Cardiac muscle cell (in vitro differentiated cells and primary cell): ENCODE measurements around the gene EFNA5. TPM values are rescaled to one million over a fixed set of nuclear protein-coding genes. Genes with fewer than 3 reads are reported as not detected.

Source experiments
- DNase-seq, 2 donors: peaks; one replicate each; pipeline versions ENCODE4 v3.0.0 to v3.0.0-alpha.2; 2010 to 2017; ENCODE audit warnings: low read depth in 1 of 2, low spot score in 1 of 2
- H3K27ac ChIP-seq: fragments of 200-600 bp; sonication (generic); 2 replicates; pipeline ENCODE4 v1.5.1; 2016
- H3K27me3 ChIP-seq: fragments of 200-600 bp; sonication (generic); 2 replicates; pipeline ENCODE4 v1.6.0; 2016; ENCODE audit warnings: control low read depth
- H3K36me3 ChIP-seq: fragments of 200-600 bp; sonication (generic); 2 replicates; pipeline ENCODE4 v1.5.1; 2016; ENCODE audit warnings: control low read depth
- H3K4me1 ChIP-seq: fragments of 200-600 bp; sonication (generic); 2 replicates; pipeline ENCODE4 v1.8.1; 2017; ENCODE audit warnings: low read depth, mild to moderate bottlenecking, mixed run types
- H3K4me3 ChIP-seq: fragments of 200-600 bp; sonication (generic); 2 replicates; pipeline ENCODE4 v1.5.1; 2016; ENCODE audit warnings: mild to moderate bottlenecking
- H3K9me3 ChIP-seq: fragments of 200-600 bp; sonication (generic); 2 replicates; pipeline ENCODE4 v1.5.1; 2017; ENCODE audit warnings: low read depth, mild to moderate bottlenecking, control low read depth
- polyA plus RNA-seq: library from polyadenylated mRNA; unstranded; fragments of >200 nt; fragmentation: Nextera tagmentation; extraction: Ambion mirVana; gene quantifications from 2 replicates; pipeline ENCODE4 v1.2.1, GENCODE V29; 2016
- total RNA-seq: library from RNA; depleted of rRNA; stranded (reverse); fragments of >200 nt; gene quantifications from 2 replicates; pipeline ENCODE4 v1.2.3, GENCODE V29; 2016
- TF ChIP-seq, protein P1 (sequence below): IDR thresholded peaks from 2 replicates; pipeline ENCODE4 v1.5.1; 2012; ENCODE audit warnings: low read depth, mild to moderate bottlenecking, low read length

EFNA5 gene
- total and polyA plus RNA-seq, 2 experiments from 2014 or later, result 4.5 to 12.0 TPM

DNA sequence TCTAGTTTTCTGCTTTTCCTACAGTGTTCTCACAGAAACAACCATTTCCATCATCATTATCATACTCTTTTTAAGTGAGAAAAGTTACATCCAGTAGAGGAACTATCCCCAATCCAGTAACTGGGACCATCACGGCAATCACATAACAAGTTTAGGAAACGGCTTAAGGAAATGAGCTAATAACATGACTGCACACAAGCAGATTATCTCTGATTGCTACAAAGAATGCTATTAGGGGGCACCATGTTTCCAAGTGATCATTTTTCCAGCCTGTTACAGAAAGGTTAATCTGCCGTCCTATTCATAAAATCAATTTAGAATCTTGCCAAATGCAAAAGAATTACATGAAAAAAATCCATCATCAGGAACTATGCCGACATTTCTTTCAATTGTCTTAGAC is 94.6 kb downstream of the EFNA5 start:
- Histone ChIP-seq H3K36me3 (no peaks in the 10 kb centered on the region), H3K4me3 (no peak overlapping the region), H3K27ac (no peak overlapping the region), H3K27me3 (no peaks in the 10 kb centered on the region), H3K4me1 (peaks cover 18% of the 10 kb centered on the region), H3K9me3 (no peaks in the 10 kb centered on the region)
- TF ChIP-seq, protein P1, sequence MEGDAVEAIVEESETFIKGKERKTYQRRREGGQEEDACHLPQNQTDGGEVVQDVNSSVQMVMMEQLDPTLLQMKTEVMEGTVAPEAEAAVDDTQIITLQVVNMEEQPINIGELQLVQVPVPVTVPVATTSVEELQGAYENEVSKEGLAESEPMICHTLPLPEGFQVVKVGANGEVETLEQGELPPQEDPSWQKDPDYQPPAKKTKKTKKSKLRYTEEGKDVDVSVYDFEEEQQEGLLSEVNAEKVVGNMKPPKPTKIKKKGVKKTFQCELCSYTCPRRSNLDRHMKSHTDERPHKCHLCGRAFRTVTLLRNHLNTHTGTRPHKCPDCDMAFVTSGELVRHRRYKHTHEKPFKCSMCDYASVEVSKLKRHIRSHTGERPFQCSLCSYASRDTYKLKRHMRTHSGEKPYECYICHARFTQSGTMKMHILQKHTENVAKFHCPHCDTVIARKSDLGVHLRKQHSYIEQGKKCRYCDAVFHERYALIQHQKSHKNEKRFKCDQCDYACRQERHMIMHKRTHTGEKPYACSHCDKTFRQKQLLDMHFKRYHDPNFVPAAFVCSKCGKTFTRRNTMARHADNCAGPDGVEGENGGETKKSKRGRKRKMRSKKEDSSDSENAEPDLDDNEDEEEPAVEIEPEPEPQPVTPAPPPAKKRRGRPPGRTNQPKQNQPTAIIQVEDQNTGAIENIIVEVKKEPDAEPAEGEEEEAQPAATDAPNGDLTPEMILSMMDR, result no peak
- no peak for DNase-seq

DNA sequence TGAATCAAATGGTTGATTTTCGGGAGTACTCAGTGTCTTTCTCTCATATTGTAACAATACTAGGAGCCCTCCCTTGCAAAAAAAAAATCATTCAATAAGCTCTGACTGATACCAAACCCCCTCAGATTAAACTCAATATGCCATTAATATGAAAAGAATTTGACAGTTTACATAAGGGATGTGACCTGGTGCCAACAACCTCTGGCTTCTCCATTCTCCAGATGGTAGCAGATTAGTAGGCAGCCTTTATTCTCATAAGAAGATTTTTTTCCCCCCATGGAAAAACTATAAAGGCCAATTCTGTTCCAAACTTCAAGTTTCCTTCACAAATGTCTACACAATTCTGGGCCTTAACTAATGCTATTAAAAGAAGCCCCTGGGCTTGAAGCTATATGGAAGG is 96.5 kb downstream of the EFNA5 start:
- no peaks in the 10 kb centered on the region for H3K36me3 ChIP-seq
- no peak overlapping the region for H3K27ac ChIP-seq
- no peak for DNase-seq
- peaks cover 24% of the 10 kb centered on the region for H3K4me1 ChIP-seq
- H3K9me3 ChIP-seq, result no peaks in the 10 kb centered on the region
- no peaks in the 10 kb centered on the region for H3K27me3 ChIP-seq
- no peak overlapping the region for H3K4me3 ChIP-seq
- TF ChIP-seq, protein P1, result no peak

DNA sequence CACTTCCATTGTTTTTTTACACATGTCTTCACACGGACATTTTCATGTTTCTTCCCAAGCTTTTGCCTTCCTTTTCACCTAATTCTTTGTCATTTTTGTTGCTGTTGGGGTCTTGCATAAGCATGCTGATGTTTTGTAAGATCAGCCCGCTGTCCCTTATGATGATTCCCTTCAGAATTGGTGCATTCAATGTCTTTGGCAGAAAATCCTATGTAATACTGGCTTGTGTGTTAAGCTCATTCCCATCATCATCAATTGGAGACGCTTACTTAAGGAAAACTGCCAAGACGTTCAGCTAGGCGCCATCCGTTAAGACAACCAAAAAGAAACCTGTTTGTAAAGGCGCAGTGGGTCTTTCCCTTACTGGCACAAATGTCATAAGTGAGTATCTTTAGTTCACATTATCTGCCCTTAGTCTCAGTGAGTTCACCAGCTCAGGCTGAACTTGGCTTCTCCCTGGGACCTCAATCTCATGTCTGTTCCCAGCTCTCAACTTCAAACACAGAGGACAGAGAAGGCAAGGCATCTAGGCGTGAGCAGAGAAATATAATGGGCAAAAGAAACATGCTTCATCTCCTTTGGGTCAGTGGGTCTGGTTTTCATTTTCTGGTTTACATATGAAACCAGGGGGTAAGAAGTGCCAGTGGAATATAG is 97.9 kb downstream of the EFNA5 start:
- Histone ChIP-seq H3K36me3 (no peaks in the 10 kb centered on the region), H3K27me3 (no peaks in the 10 kb centered on the region), H3K9me3 (no peaks in the 10 kb centered on the region), H3K27ac (no peak overlapping the region), H3K4me3 (no peak overlapping the region), H3K4me1 (peaks cover 24% of the 10 kb centered on the region)
- TF ChIP-seq, protein P1, result no peak
- no peak for DNase-seq

DNA sequence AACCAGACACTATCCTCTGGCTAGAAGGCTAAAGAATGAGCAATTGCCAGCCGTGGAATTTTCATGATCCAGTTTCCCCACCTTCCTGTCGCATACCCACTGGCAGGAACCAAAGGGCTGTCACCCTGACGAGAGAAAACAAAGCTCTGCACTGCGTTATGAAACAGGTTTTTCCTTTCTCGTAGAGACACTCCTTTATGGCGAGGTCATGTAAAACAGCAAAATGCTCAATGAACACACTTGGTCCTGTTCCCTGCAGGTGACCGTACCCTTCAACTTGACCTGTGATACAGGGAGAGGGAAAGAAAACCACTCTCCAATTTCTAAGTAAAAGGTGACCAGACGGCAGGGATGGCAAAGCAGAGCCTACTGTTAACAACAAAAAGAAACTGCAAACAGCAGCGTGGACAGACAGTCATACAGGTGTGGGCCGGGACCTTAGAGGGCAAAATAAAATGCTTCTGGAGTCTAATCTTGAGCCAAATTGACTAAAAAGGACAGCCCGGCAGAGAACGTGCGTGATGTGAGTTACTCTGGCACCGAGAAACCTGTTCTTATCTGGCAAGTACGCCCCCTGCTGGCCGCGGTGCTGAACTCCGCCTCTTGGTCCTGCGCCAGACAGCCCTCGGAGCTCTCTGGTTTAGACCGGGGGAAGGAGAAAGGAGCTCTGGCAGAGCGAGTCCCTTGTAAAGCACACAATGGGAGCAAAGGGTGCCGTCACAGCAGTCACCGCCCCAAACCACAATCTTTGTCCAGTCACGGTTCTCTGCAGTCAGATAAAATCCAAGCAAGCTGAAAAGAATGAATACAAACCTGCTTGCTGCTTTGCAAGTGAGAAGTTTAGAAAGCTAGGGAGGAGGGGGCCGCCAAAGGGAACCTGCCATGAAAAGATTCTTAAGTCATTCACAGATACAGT is 98.9 kb downstream of the EFNA5 start:
- peaks cover 29% of the 10 kb centered on the region for H3K4me1 ChIP-seq
- H3K27me3 ChIP-seq, result no peaks in the 10 kb centered on the region
- no peaks in the 10 kb centered on the region for H3K36me3 ChIP-seq
- no peak overlapping the region for H3K4me3 ChIP-seq
- no peaks in the 10 kb centered on the region for H3K9me3 ChIP-seq
- H3K27ac ChIP-seq, result peak overlapping the region; percentile 45
- DNase-seq, result peak; percentile 93 to 98
- TF ChIP-seq, protein P1, result peak; percentile 94

DNA sequence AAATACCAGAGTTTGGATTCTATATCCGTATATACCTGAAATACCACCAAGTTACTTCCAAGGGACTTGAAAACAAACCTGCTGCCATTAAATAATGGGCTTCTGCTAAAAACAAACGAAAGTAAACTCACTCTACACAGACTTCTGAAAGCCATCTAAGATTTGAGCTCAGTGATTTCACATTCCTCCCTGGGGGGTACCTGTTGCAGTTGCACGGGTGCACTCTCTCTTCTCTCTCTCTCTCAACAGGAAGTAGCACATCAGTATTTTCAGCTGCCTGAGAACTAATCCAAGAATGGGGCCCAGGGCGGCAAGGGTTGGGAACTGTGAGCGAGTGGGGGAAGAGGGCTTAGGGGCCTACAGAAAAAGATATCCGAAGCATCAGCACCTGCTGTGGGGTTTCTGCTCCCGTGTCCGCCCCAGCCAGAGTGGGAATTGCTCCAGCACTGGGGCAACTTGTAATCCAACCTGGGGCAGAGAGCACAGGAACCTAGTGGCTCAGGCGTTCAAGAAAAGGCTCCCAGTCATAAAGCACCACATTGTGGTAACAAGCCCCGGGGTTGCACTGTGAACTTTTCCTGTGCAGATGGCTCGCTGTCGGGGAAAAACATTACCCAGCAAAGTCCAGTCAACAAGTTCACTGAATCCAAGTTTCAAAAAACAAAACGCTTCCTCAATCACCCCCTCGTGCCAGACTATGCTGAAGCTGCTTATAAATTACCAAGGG is 99.8 kb downstream of the EFNA5 start:
- Histone ChIP-seq H3K4me1 (peaks cover 38% of the 10 kb centered on the region), H3K27ac (peak overlapping the region; percentile 33), H3K36me3 (no peaks in the 10 kb centered on the region), H3K9me3 (no peaks in the 10 kb centered on the region), H3K4me3 (no peak overlapping the region), H3K27me3 (no peaks in the 10 kb centered on the region)
- TF ChIP-seq, protein P1, result no peak
- peak in 1 of 2 donors; percentile 41 for DNase-seq
